Measurements from ENCODE around the gene SYNPO. TPM values are rescaled to one million over a fixed set of nuclear protein-coding genes. Genes with fewer than 3 reads are reported as not detected.
A peak's percentile ranks its signal among the peaks of the same experiment; 100 is the strongest.

Gene SYNPO
- total and polyA plus RNA-seq, 5 donors: 552 to 675 (median 598) TPM

- Histone ChIP-seq H3K27me3 (ENCODE audit: control insufficient read depth, insufficient read depth) (no peaks in the 10 kb centered on the region), H3K27ac (ENCODE audit: low read length) (peak overlapping the region; percentile 93), H3K4me1 (ENCODE audit: control insufficient read depth, insufficient read depth, low read length) (peaks cover 38% of the 10 kb centered on the region), H3K9me3 (ENCODE audit: control insufficient read depth, low read length) (no peaks in the 10 kb centered on the region), H3K4me3 (ENCODE audit: low read length) (peak overlapping the region; percentile 44)
- DNase-seq: no peak
- intact Hi-C loops (cut with DNase I): no loop called here
- 74% methylated on average over 12 of the region's 12 CpGs for whole genome bisulfite sequencing
- no peak for ATAC-seq
Measured at GRCh38 chr5:150642991-150643710, 2.7 kb downstream of the SYNPO start.

- Histone ChIP-seq H3K27me3 (ENCODE audit: control insufficient read depth, insufficient read depth) (no peaks in the 10 kb centered on the region), H3K27ac (ENCODE audit: low read length) (peak overlapping the region; percentile 95), H3K9me3 (ENCODE audit: control insufficient read depth, low read length) (no peaks in the 10 kb centered on the region), H3K4me3 (ENCODE audit: low read length) (no peak overlapping the region), H3K4me1 (ENCODE audit: control insufficient read depth, insufficient read depth, low read length) (peaks cover 41% of the 10 kb centered on the region)
- intact Hi-C loops (cut with DNase I): no loop called here
- ATAC-seq: no peak
- 58% methylated on average over 5 of the region's 5 CpGs for WGBS
- DNase-seq: no peak
Measured at GRCh38 chr5:150644058-150644457, 3.6 kb downstream of the SYNPO start.

- Histone ChIP-seq H3K9me3 (ENCODE audit: control insufficient read depth, low read length) (no peaks in the 10 kb centered on the region), H3K27ac (ENCODE audit: low read length) (peak overlapping the region; percentile 95), H3K4me3 (ENCODE audit: low read length) (no peak overlapping the region), H3K4me1 (ENCODE audit: control insufficient read depth, insufficient read depth, low read length) (peaks cover 39% of the 10 kb centered on the region), H3K27me3 (ENCODE audit: control insufficient read depth, insufficient read depth) (no peaks in the 10 kb centered on the region)
- 16% methylated on average over 2 of the region's 2 CpGs for WGBS
- DNase-seq (peak in 2 of 3 donors; percentile 67 to 77), ATAC-seq (no peak)
- intact Hi-C loops (cut with DNase I): no loop called here
Measured at GRCh38 chr5:150644514-150644913, 4.1 kb downstream of the SYNPO start.

- H3K4me1 ChIP-seq (ENCODE audit: control insufficient read depth, insufficient read depth, low read length): peaks cover 33% of the 10 kb centered on the region
- no peaks in the 10 kb centered on the region for H3K27me3 ChIP-seq (ENCODE audit: control insufficient read depth, insufficient read depth)
- H3K27ac ChIP-seq (ENCODE audit: low read length): peak overlapping the region; percentile 95
- intact Hi-C loops (cut with DNase I): no loop called here
- H3K4me3 ChIP-seq (ENCODE audit: low read length): no peak overlapping the region
- DNase-seq (peak; percentile 89 to 96 (median 92)), ATAC-seq (peak in 1 of 2 donors; percentile 1)
- H3K9me3 ChIP-seq (ENCODE audit: control insufficient read depth, low read length): no peaks in the 10 kb centered on the region
- 46% methylated on average over 4 of the region's 4 CpGs for WGBS
Measured at GRCh38 chr5:150645070-150645700, 4.7 kb downstream of the SYNPO start.

- ATAC-seq (peak; percentile 60 to 76), DNase-seq (peak; percentile 90 to 95 (median 95))
- Histone ChIP-seq H3K27ac (ENCODE audit: low read length) (peak overlapping the region; percentile 84), H3K4me3 (ENCODE audit: low read length) (no peak overlapping the region), H3K9me3 (ENCODE audit: control insufficient read depth, low read length) (no peaks in the 10 kb centered on the region), H3K4me1 (ENCODE audit: control insufficient read depth, insufficient read depth, low read length) (peaks cover 32% of the 10 kb centered on the region), H3K27me3 (ENCODE audit: control insufficient read depth, insufficient read depth) (no peaks in the 10 kb centered on the region)
- intact Hi-C loops (cut with DNase I): no loop called here
- 30% methylated on average over 25 of the region's 25 CpGs for WGBS
Measured at GRCh38 chr5:150647275-150648251, 7.1 kb downstream of the SYNPO start.

GRCh38 chr5:150648294-150649107 is 8.0 kb downstream of the SYNPO start:
- DNase-seq: peak in 1 of 3 donors; percentile 53
- no peaks in the 10 kb centered on the region for H3K9me3 ChIP-seq (ENCODE audit: control insufficient read depth, low read length)
- H3K4me3 ChIP-seq (ENCODE audit: low read length): no peak overlapping the region
- intact Hi-C loops (cut with DNase I): no loop called here
- H3K27me3 ChIP-seq (ENCODE audit: control insufficient read depth, insufficient read depth): no peaks in the 10 kb centered on the region
- peak in 1 of 2 donors; percentile 1 for ATAC-seq
- peaks cover 32% of the 10 kb centered on the region for H3K4me1 ChIP-seq (ENCODE audit: control insufficient read depth, insufficient read depth, low read length)
- H3K27ac ChIP-seq (ENCODE audit: low read length): peak overlapping the region; percentile 84
- WGBS: 78% methylated on average over 16 of the region's 16 CpGs

GRCh38 chr5:150649108-150650020 is 8.9 kb downstream of the SYNPO start:
- H3K4me1 ChIP-seq (ENCODE audit: control insufficient read depth, insufficient read depth, low read length): peaks cover 28% of the 10 kb centered on the region
- H3K4me3 ChIP-seq (ENCODE audit: low read length): no peak overlapping the region
- H3K27ac ChIP-seq (ENCODE audit: low read length): peak overlapping the region; percentile 84
- no peaks in the 10 kb centered on the region for H3K9me3 ChIP-seq (ENCODE audit: control insufficient read depth, low read length)
- DNase-seq: peak; percentile 84 to 94 (median 92)
- 59% methylated on average over 46 of the region's 46 CpGs for WGBS
- no peaks in the 10 kb centered on the region for H3K27me3 ChIP-seq (ENCODE audit: control insufficient read depth, insufficient read depth)
- ATAC-seq: peak; percentile 30 to 37
- intact Hi-C loops (cut with DNase I): loop anchor here (5.0 to 10.0 kb wide), 3 partner anchors 55 to 65 kb away; no protein-coding TSS in a partner anchor

- no peaks in the 10 kb centered on the region for H3K27me3 ChIP-seq (ENCODE audit: control insufficient read depth, insufficient read depth)
- DNase-seq: peak in 1 of 3 donors; percentile 52
- H3K4me3 ChIP-seq (ENCODE audit: low read length): no peak overlapping the region
- intact Hi-C loops (cut with DNase I): loop anchor here (5.0 to 10.0 kb wide), 3 partner anchors 56 to 66 kb away; no protein-coding TSS in a partner anchor
- H3K9me3 ChIP-seq (ENCODE audit: control insufficient read depth, low read length): no peaks in the 10 kb centered on the region
- peak overlapping the region; percentile 84 for H3K27ac ChIP-seq (ENCODE audit: low read length)
- H3K4me1 ChIP-seq (ENCODE audit: control insufficient read depth, insufficient read depth, low read length): peaks cover 20% of the 10 kb centered on the region
- WGBS: 77% methylated on average over 38 of the region's 38 CpGs
- ATAC-seq: no peak
Measured at GRCh38 chr5:150650021-150651006, 9.9 kb downstream of the SYNPO start.
